ENCODE measurements around the gene COL7A1.

- TF ChIP-seq POLR2A (IDR thresholded peaks at IDR 0.05) (no peak), CTCF (IDR thresholded peaks at IDR 0.05) (no peak)
Observed at GRCh38 chr3:48553886-48554845, 41.0 kb downstream of the COL7A1 start.

Measured in adrenal gland (tissue), 5 donors.